GM18511 (cell line): Measurements from ENCODE around the gene TANC1.
A peak's percentile ranks its signal among the peaks of the same experiment; 100 is the strongest.

ENCODE experiments used
- ATAC-seq: cut with Tn5 transposase; IDR thresholded peaks from one replicate; pipeline ENCODE4 v1.9.1; 2021; ENCODE audit warnings: mild to moderate bottlenecking, moderate library complexity; ENCODE audit not compliant: unreplicated experiment

TANC1 gene

GRCh38 chr2:159183346-159183745 is 214.9 kb downstream of the TANC1 start:
- no peak for ATAC-seq

GRCh38 chr2:159185401-159186130 is 217.1 kb downstream of the TANC1 start:
- peak; percentile 70 for ATAC-seq

- ATAC-seq: peak; percentile 57
Measured at GRCh38 chr2:159186462-159186861, 218.0 kb downstream of the TANC1 start.

GRCh38 chr2:159187106-159187505 is 218.7 kb downstream of the TANC1 start:
- ATAC-seq: no peak

GRCh38 chr2:159188449-159188848 is 220.0 kb downstream of the TANC1 start:
- ATAC-seq: no peak

GRCh38 chr2:159192371-159192918 is 224.0 kb downstream of the TANC1 start:
- no peak for ATAC-seq

- ATAC-seq: no peak
Measured at GRCh38 chr2:159193791-159194190, 225.4 kb downstream of the TANC1 start.

GRCh38 chr2:159194241-159194640 is 225.8 kb downstream of the TANC1 start:
- ATAC-seq: no peak

GRCh38 chr2:159195697-159196096 is 227.3 kb downstream of the TANC1 start:
- no peak for ATAC-seq

GRCh38 chr2:159196393-159196925 is 228.0 kb downstream of the TANC1 start:
- ATAC-seq: no peak

GRCh38 chr2:159199236-159199635 is 230.8 kb downstream of the TANC1 start:
- no peak for ATAC-seq

- ATAC-seq: no peak
Measured at GRCh38 chr2:159199761-159200465, 231.5 kb downstream of the TANC1 start.

- ATAC-seq: peak; percentile 10
Measured at GRCh38 chr2:159200498-159200897, 232.1 kb downstream of the TANC1 start.

- ATAC-seq: peak; percentile 98
Measured at GRCh38 chr2:159201360-159202063, 233.1 kb downstream of the TANC1 start.

GRCh38 chr2:159202568-159203071 is 234.2 kb downstream of the TANC1 start:
- no peak for ATAC-seq

GRCh38 chr2:159204381-159205144 is 236.1 kb downstream of the TANC1 start:
- ATAC-seq: no peak

GRCh38 chr2:159206736-159207380 is 238.4 kb downstream of the TANC1 start:
- ATAC-seq: no peak

GRCh38 chr2:159208438-159208837 is 240.0 kb downstream of the TANC1 start:
- no peak for ATAC-seq

GRCh38 chr2:159209341-159210306 is 241.2 kb downstream of the TANC1 start:
- peak; percentile 93 for ATAC-seq
